OCI-LY3 (cell line): ENCODE measurements around the gene WNT6.

Experiments used
- EZH2phosphoT487 ChIP-seq: fragments of 200-600 bp; shearing (Covaris generic); IDR thresholded peaks from 2 replicates; pipeline ENCODE4 v1.6.1; 2018; ENCODE audit warnings: antibody characterized with exemption, mixed run types, low read depth
- TF ChIP-seq, protein P1 (sequence below): fragments of 200-600, 300-600 bp; sonication (generic); IDR thresholded peaks from 2 replicates; pipeline ENCODE4 v1.5.1; 2014; ENCODE audit warnings: antibody characterized with exemption, low read length, low read depth

DNA sequence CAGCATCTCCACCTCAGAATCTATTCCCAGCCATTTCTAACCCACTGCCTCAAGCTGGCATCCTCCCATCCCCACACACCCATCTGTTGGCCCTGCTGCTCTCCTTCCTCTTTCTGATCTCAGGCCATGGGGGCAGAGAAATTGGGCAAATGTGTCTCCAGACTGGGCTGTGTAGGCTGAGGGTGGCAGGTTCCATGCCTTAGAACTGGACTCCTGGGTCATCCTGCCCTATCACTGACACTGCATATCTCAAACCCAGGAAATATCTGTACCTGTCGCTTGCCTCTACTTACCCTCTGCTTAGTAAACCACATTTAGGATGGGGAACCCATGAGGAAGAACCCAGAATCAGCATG, 22.8 kb downstream of the WNT6 start:
- TF ChIP-seq, protein P1, sequence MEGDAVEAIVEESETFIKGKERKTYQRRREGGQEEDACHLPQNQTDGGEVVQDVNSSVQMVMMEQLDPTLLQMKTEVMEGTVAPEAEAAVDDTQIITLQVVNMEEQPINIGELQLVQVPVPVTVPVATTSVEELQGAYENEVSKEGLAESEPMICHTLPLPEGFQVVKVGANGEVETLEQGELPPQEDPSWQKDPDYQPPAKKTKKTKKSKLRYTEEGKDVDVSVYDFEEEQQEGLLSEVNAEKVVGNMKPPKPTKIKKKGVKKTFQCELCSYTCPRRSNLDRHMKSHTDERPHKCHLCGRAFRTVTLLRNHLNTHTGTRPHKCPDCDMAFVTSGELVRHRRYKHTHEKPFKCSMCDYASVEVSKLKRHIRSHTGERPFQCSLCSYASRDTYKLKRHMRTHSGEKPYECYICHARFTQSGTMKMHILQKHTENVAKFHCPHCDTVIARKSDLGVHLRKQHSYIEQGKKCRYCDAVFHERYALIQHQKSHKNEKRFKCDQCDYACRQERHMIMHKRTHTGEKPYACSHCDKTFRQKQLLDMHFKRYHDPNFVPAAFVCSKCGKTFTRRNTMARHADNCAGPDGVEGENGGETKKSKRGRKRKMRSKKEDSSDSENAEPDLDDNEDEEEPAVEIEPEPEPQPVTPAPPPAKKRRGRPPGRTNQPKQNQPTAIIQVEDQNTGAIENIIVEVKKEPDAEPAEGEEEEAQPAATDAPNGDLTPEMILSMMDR = no peak
- no peak for TF ChIP-seq EZH2phosphoT487
